ENCODE measurements around the gene CXCL11.
"Not testable (repeated sequence)": the region's sequence is repeated elsewhere in the genome, so short reads cannot be mapped to it uniquely, and the experiment has no call there.

- TF ChIP-seq, protein P1, sequence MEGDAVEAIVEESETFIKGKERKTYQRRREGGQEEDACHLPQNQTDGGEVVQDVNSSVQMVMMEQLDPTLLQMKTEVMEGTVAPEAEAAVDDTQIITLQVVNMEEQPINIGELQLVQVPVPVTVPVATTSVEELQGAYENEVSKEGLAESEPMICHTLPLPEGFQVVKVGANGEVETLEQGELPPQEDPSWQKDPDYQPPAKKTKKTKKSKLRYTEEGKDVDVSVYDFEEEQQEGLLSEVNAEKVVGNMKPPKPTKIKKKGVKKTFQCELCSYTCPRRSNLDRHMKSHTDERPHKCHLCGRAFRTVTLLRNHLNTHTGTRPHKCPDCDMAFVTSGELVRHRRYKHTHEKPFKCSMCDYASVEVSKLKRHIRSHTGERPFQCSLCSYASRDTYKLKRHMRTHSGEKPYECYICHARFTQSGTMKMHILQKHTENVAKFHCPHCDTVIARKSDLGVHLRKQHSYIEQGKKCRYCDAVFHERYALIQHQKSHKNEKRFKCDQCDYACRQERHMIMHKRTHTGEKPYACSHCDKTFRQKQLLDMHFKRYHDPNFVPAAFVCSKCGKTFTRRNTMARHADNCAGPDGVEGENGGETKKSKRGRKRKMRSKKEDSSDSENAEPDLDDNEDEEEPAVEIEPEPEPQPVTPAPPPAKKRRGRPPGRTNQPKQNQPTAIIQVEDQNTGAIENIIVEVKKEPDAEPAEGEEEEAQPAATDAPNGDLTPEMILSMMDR (IDR thresholded peaks at IDR 0.05 in 4 of 5, conservative IDR thresholded peaks at IDR 0.05 in 1 of 5): not testable (repeated sequence)
- not testable (repeated sequence) for TF ChIP-seq POLR2A (IDR thresholded peaks at IDR 0.05)
These were observed 6.5 kb upstream of the CXCL11 start for GRCh38 chr4:76042241-76042998.

Data from gastrocnemius medialis (tissue), 4 donors.